ENCODE results near the gene SPRYD4.
A peak's percentile ranks its signal among the peaks of the same experiment; 100 is the strongest.
"Not testable (repeated sequence)": the region's sequence is repeated elsewhere in the genome, so short reads cannot be mapped to it uniquely, and the experiment has no call there.

The SPRYD4 gene

GRCh38 chr12:56476972-56477432, 8.6 kb downstream of the SPRYD4 start:
- no peak for DNase-seq (ENCODE audit: low read depth)

- DNase-seq (ENCODE audit: low read depth): no peak
Measured at GRCh38 chr12:56477521-56478225, 9.3 kb downstream of the SPRYD4 start.

- DNase-seq (ENCODE audit: low read depth): no peak
Measured at GRCh38 chr12:56479625-56480024, 11.2 kb downstream of the SPRYD4 start.

DNA sequence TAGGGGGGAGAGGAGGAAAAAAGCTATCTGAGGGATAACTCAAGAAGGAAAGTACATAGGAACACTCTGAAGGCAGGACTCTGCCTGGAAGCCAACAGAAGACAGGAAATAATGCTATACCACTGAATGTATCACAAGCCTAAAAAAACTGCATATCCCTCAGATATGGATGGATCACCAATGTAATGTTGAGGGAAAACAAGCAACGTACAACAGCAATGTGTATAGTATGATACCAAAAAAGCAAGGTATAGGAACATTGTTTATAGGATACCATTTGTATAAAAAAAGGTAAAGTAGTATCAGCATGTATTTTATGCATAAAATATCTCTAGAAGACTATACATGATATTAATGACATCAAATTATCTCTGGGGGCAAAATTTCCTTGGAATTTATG, 16.2 kb downstream of the SPRYD4 start:
- DNase-seq (ENCODE audit: low read depth): no peak

DNA sequence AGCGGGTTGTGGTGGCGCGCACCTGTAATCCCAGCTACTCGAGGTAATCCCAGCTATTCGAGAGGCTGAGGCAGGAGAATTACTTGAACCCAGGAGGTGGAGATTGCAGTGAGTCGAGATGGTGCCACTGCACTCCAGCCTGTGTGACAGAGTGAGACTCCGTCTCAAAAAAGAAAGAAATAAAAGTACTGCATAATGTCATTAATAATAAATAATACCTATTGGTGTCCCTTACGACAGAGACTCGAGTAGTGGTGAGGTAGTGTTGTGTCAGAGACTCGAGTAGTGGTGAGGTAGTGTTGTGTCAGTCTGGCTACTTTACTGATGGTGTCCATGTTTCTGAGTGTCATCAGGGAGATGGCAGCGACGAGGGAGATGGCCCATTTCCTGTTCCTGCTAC, 18.3 kb downstream of the SPRYD4 start:
- DNase-seq (ENCODE audit: low read depth): no peak

GRCh38 chr12:56487448-56488040, 19.2 kb downstream of the SPRYD4 start:
- no peak for DNase-seq (ENCODE audit: low read depth)

- DNase-seq (ENCODE audit: low read depth): peak; percentile 59
Measured at GRCh38 chr12:56488041-56488955, 19.9 kb downstream of the SPRYD4 start, which contains the start of gene GLS2. Gene GLS2, minus strand, starts transcription at chr12:56488161. Its CDS starts 43 bp downstream, at chr12:56488118.

GRCh38 chr12:56490360-56490759, 22.0 kb downstream of the SPRYD4 start:
- DNase-seq (ENCODE audit: low read depth): no peak

- DNase-seq (ENCODE audit: low read depth): not testable (repeated sequence)
Measured at GRCh38 chr12:56493409-56494105, 25.2 kb downstream of the SPRYD4 start.

- DNase-seq (ENCODE audit: low read depth): not testable (repeated sequence)
Measured at GRCh38 chr12:56494106-56494415, 25.7 kb downstream of the SPRYD4 start.

DNA sequence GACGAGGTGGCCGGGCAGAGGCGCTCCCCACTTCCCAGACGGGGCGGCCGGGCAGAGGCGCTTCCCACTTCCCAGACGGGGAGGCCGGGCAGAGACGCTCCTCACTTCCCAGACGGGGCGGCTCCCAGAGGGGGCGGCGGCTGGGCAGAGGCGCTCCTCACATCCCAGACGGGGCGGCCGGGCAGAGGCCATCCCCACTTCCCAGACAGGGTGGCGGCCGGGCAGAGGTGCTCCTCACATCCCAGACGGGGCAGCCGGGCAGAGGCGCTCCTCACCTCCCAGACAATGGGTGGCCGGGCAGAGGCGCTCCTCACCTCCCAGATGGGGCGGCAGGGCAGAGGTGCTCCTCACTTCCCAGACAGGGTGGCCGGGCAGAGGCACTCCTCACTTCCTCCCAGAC, 26.1 kb downstream of the SPRYD4 start:
- not testable (repeated sequence) for DNase-seq (ENCODE audit: low read depth)

DNA sequence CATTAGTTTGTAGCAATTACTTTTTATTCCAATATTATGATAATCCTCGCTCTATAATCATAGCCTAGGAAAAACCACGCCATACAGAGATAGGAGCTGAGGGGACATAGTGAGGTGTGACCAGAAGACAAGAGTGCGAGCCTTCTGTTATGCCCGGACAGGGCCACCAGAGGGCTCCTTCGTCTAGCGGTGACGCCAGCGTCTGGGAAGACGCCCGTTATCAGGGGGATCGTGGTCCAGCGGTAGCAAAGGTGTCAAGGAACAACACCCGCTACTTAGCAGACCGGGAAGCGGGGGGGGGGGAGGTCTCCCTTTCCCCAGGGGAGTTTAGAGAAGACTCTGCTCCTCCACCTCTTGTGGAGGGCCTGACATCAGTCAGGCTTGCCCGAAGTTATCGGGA, 28.3 kb downstream of the SPRYD4 start:
- DNase-seq (ENCODE audit: low read depth): peak; percentile 16

GRCh38 chr12:56498126-56498902, 29.9 kb downstream of the SPRYD4 start:
- not testable (repeated sequence) for DNase-seq (ENCODE audit: low read depth)

DNA sequence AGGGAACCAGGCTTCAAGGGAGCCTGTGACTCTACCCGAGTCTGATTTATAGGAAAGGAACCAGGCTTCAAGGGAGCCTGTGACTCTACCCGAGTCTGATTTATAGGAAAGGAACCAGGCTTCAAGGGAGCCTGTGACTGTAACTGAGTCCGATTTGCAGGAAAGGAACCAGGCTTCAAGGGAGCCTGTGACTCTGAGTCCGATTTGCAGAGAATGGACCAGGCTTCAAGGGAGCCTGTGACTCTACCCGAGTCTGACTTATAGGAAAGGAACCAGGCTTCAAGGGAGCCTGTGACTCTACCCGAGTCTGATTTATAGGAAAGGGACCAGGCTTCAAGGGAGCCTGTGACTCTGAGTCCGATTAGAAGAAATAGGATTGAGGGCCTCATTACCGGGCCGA, 31.1 kb downstream of the SPRYD4 start:
- DNase-seq (ENCODE audit: low read depth): not testable (repeated sequence)

GRCh38 chr12:56499879-56500278, 31.5 kb downstream of the SPRYD4 start:
- DNase-seq (ENCODE audit: low read depth): not testable (repeated sequence)

- DNase-seq (ENCODE audit: low read depth): no peak
Measured at GRCh38 chr12:56510786-56511185, 42.4 kb downstream of the SPRYD4 start.

- not testable (repeated sequence) for DNase-seq (ENCODE audit: low read depth)
Measured at GRCh38 chr12:56514014-56514318, 45.6 kb downstream of the SPRYD4 start.

DNA sequence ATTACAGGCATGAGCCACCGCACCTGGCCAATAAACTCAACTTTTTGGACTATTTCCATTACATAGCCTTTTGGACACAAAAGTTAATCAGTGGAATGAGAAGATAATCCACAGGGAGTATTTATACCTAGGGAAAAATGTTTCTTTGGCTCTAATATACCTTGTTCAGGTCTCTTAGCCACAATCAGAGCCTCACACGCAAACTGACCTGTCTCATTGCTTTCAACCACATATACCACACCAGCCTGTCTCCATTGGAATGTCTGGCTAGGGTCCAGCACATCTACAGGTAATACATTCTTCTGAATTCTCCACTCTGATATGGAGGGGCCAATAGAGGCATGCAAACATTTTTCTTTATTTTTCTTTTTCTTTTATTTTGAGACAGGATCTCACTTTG, 49.5 kb downstream of the SPRYD4 start:
- DNase-seq (ENCODE audit: low read depth): no peak

DNA sequence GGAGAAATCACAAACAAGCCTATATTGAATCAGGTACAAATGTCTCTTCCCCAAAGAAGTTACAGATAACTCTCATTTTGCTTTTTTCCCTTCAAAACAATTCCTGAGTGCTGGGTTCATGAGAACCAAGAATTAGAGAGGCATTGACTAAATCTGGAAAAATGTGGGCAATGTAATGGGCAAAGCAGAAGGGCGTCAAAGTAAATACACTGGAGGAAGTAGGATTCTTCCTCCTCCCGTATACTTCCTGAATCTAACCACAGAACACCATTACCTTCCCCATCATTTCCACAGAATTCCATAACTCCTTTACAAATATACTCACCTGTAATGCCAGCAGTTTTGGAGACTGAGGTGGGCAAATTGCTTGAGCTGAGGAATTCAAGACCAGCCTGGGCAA, 50.2 kb downstream of the SPRYD4 start:
- no peak for DNase-seq (ENCODE audit: low read depth)

- DNase-seq (ENCODE audit: low read depth): no peak
Measured at GRCh38 chr12:56520048-56520447, 51.7 kb downstream of the SPRYD4 start.

- DNase-seq (ENCODE audit: low read depth): no peak
Measured at GRCh38 chr12:56520506-56520905, 52.1 kb downstream of the SPRYD4 start.

Data from T follicular helper cell (primary cell).